Fibroblast of mammary gland (primary cell): ENCODE data around the gene NEUROD1.

ENCODE experiments used
- DNase-seq: peaks from one replicate; pipeline ENCODE4 v3.0.0-alpha.2; 2010; ENCODE audit warnings: low read depth
- H3K4me3 ChIP-seq: 2 replicates; pipeline ENCODE4 v1.5.1; 2011; ENCODE audit warnings: low read depth, mild to moderate bottlenecking, low read length, moderate library complexity; ENCODE audit not compliant: control insufficient read depth
- TF ChIP-seq, protein P1 (sequence below): conservative IDR thresholded peaks from 2 replicates; pipeline ENCODE4 v1.5.1; 2011; ENCODE audit warnings: low read depth, low read length, inconsistent platforms; ENCODE audit not compliant: control insufficient read depth, insufficient read depth

NEUROD1 gene

GRCh38 chr2:181672255-181673008 is 7.9 kb downstream of the NEUROD1 start:
- no peak overlapping the region for H3K4me3 ChIP-seq
- DNase-seq = no peak
- TF ChIP-seq, protein P1, sequence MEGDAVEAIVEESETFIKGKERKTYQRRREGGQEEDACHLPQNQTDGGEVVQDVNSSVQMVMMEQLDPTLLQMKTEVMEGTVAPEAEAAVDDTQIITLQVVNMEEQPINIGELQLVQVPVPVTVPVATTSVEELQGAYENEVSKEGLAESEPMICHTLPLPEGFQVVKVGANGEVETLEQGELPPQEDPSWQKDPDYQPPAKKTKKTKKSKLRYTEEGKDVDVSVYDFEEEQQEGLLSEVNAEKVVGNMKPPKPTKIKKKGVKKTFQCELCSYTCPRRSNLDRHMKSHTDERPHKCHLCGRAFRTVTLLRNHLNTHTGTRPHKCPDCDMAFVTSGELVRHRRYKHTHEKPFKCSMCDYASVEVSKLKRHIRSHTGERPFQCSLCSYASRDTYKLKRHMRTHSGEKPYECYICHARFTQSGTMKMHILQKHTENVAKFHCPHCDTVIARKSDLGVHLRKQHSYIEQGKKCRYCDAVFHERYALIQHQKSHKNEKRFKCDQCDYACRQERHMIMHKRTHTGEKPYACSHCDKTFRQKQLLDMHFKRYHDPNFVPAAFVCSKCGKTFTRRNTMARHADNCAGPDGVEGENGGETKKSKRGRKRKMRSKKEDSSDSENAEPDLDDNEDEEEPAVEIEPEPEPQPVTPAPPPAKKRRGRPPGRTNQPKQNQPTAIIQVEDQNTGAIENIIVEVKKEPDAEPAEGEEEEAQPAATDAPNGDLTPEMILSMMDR = no peak

DNA sequence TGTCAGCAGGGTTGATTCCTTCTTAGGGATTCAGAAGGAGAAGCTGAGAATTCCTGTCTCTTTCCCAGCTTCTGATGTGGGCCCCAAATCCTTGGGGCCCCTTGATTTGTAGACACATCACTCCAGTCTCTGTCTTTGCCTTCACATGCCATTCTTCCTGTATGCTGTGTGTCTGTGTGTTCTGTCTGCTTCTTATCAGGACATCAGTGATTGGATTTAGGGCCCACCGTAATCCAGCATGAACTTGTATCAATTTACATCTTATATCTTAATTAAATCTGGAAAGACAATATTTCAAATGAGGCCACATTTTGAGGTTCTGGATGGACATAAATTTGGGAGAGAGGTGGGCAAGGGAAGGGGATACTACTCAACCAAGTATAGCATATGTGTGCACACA is 9.7 kb downstream of the NEUROD1 start:
- TF ChIP-seq, protein P1 = no peak
- H3K4me3 ChIP-seq = no peak overlapping the region
- DNase-seq = no peak

DNA sequence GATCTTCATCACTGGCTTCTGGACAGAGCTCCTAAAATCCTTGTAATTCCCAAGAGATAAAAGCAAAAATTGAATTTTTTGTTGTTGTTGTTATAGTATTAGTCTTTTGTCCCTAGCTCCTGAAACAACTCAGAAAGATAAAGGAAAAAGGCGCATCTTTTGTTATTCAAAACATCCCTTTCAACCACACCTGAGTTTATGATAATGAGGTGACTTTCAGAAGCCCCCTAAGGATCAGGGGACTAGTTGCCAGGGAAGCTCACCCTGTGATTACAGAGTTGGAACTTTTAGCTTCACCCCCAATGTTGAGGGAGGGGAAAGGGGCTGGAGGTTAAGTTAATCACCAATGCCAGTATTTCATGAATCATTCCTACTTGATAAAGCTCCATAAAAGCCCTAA is 13.1 kb downstream of the NEUROD1 start:
- H3K4me3 ChIP-seq = no peak overlapping the region
- TF ChIP-seq, protein P1 = no peak

DNA sequence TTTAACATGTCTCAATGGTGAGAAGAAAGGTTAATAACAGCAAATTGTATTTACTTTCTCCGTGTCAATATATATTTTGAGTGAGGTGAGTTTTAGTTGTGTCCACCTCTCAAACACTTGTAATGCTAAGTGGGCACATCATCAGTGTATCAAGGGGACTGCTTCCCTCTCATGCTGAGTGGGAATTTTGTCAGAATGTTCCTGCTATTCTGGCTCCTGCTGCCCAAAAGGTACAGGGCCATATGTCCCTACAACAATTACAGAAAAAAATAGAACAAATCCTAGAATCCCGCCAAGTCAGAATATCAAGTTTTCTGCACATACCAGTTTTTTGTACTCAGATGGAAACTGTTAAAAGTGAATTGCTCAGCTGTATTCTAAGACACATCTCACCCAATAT is 18.0 kb downstream of the NEUROD1 start:
- TF ChIP-seq, protein P1 = no peak
- H3K4me3 ChIP-seq = no peak overlapping the region
- DNase-seq = no peak

More for the DNA sequence above, 13.1 kb downstream of the NEUROD1 start:
- no peak for DNase-seq

GRCh38 chr2:181660181-181660580 is 20.1 kb downstream of the NEUROD1 start:
- TF ChIP-seq, protein P1 = no peak
- DNase-seq = no peak
- no peak overlapping the region for H3K4me3 ChIP-seq

- TF ChIP-seq, protein P1 = no peak
- H3K4me3 ChIP-seq = no peak overlapping the region
- no peak for DNase-seq
These were observed 21.9 kb downstream of the NEUROD1 start for GRCh38 chr2:181658444-181658843.

DNA sequence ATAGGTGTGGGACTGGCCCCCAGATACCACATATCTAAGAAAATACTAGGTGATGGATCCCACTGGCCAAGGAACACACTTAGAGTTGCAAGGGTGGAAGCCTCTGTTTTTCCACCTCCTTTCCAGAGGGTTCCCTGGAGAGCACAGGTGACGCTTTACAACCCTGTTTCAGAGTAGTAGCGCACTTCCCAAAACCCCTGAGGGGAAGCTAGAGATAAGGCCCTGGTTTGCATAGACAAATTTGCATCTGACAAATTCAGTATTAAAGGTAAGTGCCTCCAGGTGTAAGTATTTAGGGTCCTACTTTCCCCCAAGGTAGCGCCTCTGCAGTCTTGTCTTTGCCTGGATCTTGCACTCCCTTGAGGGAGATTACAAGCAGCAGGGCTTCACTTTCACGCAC is 22.9 kb downstream of the NEUROD1 start:
- no peak for DNase-seq
- TF ChIP-seq, protein P1 = no peak
- peak overlapping the region; percentile 40 for H3K4me3 ChIP-seq
